ENCODE data around the gene EDIL3. TPM values are rescaled to one million over a fixed set of nuclear protein-coding genes. Genes with fewer than 3 reads are reported as not detected.

Gene EDIL3
- total and polyA plus RNA-seq, 2 of the 8 experiments (the other 6 are each of a cell fraction or from before 2014, with no cell fraction given) = 14.7 to 47.2 TPM

DNA sequence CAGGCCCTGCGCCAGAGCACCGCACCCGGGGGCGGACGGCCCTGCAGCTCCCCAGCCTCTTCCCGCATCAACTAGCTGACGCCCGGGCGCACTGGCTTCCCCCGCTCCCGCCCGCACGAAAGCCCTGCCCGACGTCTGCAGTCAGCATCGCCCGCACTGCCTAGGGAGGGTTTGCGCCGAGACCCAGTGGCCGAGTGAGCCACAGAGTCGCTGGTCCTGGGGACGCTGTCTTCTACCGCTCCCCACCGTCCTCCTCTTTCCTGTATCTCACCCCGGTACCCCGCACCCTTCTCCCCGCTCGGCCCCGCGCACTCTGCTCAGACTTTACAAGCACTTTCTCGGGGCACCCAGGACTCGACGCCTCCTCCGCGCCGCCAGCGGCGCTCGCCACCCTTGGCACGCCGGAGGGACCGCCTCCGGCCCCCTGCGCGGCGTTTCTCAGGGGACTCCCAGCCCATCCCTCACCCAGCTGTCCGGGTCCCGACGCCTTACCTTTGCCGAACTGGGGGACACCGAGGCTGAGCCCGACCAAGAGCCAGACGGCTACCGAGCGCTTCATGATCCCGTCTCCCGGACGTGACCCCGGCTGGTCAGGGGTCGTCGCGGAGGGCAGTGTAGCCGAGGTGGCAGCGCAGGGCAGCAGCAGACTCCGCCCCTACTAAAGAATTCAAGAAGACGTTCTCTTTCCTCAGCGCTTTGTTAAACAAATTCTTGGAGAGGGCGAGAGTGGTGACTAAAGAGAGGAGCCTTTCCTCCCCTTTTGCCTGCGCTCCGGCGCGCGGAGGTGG lies 670 bp downstream of the EDIL3 start:
- Histone ChIP-seq H3K36me3 (ENCODE audit: control insufficient read depth in 2 of 4, insufficient read depth in 4 of 4, low read length in 3 of 4) (no peaks in the 10 kb centered on the region; a peak in 1 of 8 replicates), H3K4me3 (ENCODE audit: extremely low read depth in 1 of 4, insufficient read depth in 2 of 4, low read depth in 3 of 4, low read length in 4 of 4) (peak overlapping the region; percentile 78 to 93 (median 85)), H3K79me1 (ENCODE audit: low read depth, low read length) (0 out of 2 replicates have a peak, but pooled peaks cover 3% of the 10 kb centered on the region), H2BK120ac (replicated peaks; ENCODE audit: low read depth, low read length) (no peak overlapping the region), H3K27me3 (replicated peaks in 1 of 4; ENCODE audit: control insufficient read depth in 3 of 4, extremely low read depth in 1 of 4, insufficient read depth in 3 of 4, low read length in 3 of 4) (peaks cover 0 to 3% (median 0%) of the 10 kb centered on the region in 4 experiments; a peak in 2 of 7 replicates), H3K9me3 (ENCODE audit: insufficient read depth in 2 of 2, low read depth in 1 of 2, low read length in 1 of 2) (no peaks in the 10 kb centered on the region), H3K23ac (ENCODE audit: insufficient read length) (no peak overlapping the region), H2BK15ac (ENCODE audit: low read length) (no peak overlapping the region), H4K5ac (ENCODE audit: insufficient read length, low read depth, low read length) (peak overlapping the region; percentile 76), H3K23me2 (ENCODE audit: low read depth, low read length) (peaks cover 11% of the 10 kb centered on the region), H3K4me1 (replicated peaks in 1 of 4; ENCODE audit: control insufficient read depth in 3 of 4, insufficient read depth in 4 of 4, low read length in 3 of 4) (peaks cover 0 to 8% (median 2%) of the 10 kb centered on the region in 4 experiments; a peak in 3 of 7 replicates), H2BK20ac (ENCODE audit: low read length) (no peak overlapping the region), H3K56ac (replicated peaks; ENCODE audit: insufficient read length, low read depth, low read length) (peak overlapping the region; percentile 55), H2BK12ac (ENCODE audit: low read depth, low read length) (peak overlapping the region; percentile 52; the same call in 1 of the 2 replicates), H3K27ac (ENCODE audit: low read depth, low read length) (no peak overlapping the region), H2AFZ (ENCODE audit: low read length) (peak overlapping the region; percentile 70; the same call in 1 of the 2 replicates), H4K20me1 (replicated peaks in 1 of 2; ENCODE audit: control insufficient read depth in 1 of 2, insufficient read depth in 2 of 2, low read length in 2 of 2) (no peaks in the 10 kb centered on the region), H3K14ac (ENCODE audit: insufficient read length) (no peak overlapping the region), H3K18ac (ENCODE audit: extremely low read depth, low read length) (peak overlapping the region; percentile 64), H3K4me2 (ENCODE audit: insufficient read depth in 1 of 2, low read depth in 2 of 2, low read length in 2 of 2) (peak overlapping the region; percentile 94 to 98), H4K8ac (ENCODE audit: extremely low read depth, insufficient read depth, low read length) (peak overlapping the region; percentile 80; the same call in 1 of the 2 replicates), H3K79me2 (ENCODE audit: control insufficient read depth in 1 of 2, insufficient read depth in 2 of 2, low read length in 2 of 2) (peaks cover 4 to 46% of the 10 kb centered on the region in 2 experiments), H4K91ac (replicated peaks; ENCODE audit: insufficient read length, low read length) (peak overlapping the region; percentile 76), H3K4ac (replicated peaks; ENCODE audit: insufficient read length, low read depth, low read length) (no peak overlapping the region), H2BK5ac (ENCODE audit: low read depth, low read length) (peak overlapping the region; percentile 20), H2AK5ac (ENCODE audit: low read depth, low read length) (no peak overlapping the region), H3K9ac (replicated peaks in 1 of 4; ENCODE audit: extremely low read depth in 1 of 4, low read depth in 3 of 4, low read length in 3 of 4) (peak overlapping the region; percentile 35 to 71 (median 54); a peak in 6 of 7 replicates)
- FAIRE-seq = no peak
- CTCF ChIA-PET (ENCODE audit: partially characterized antibody) = interaction anchor here (0.6 to 1.5 kb wide), 6 partner anchors 171 to 666 kb away, joined by 3 to 6 read pairs (median 3); no protein-coding TSS in a partner anchor
- POLR2A ChIA-PET (ENCODE audit: partially characterized antibody) = interaction anchor here (0.8 to 3.0 kb wide), 18 partner anchors 8 to 663 kb away, joined by 3 to 10 read pairs (median 5); partner anchors contain the start of gene HAPLN1
- WGBS, 2 experiments (ENCODE audit: extremely low coverage in 1 of 2, insufficient coverage in 1 of 2, insufficient read length in 1 of 2, insufficient replicate concordance in 2 of 2, low coverage in 1 of 2, low lambda C conversion rate in 2 of 2, missing lambda C conversion rate in 1 of 2) = 3% methylated on average over 44 of the region's 73 CpGs; no CpG with 5 or more reads in 1 of the 2 experiments
- peak; percentile 49 to 84 for DNase-seq (ENCODE audit: low read depth in 1 of 2, low spot score in 2 of 2)
- TF ChIP-seq TCF12 (IDR thresholded peaks at IDR 0.05; ENCODE audit: low read depth, low read length) = no peak
- TF ChIP-seq POLR2A (IDR thresholded peaks at IDR 0.05; ENCODE audit: control extremely low read depth in 1 of 2, low read depth in 2 of 2, low read length in 2 of 2) = peak in 1 of 2 experiments; percentile 57; a peak in 2 of 3 replicates
- no peak for TF ChIP-seq BACH1 (IDR thresholded peaks at IDR 0.05; ENCODE audit: low read length)
- TF ChIP-seq RAD21 (IDR thresholded peaks at IDR 0.05 in 1 of 2, conservative IDR thresholded peaks at IDR 0.05 in 1 of 2; ENCODE audit: low read depth in 2 of 2, low read length in 2 of 2) = peak in 1 of 2 experiments; percentile 9; a peak in 1 of 4 replicates
- peak; percentile 63 for TF ChIP-seq CTBP2 (IDR thresholded peaks at IDR 0.05; ENCODE audit: borderline replicate concordance, insufficient read depth, insufficient read length, low read length)
- TF ChIP-seq SUZ12 (IDR thresholded peaks at IDR 0.05; ENCODE audit: low read length) = peak; percentile 42; the same call in 1 of the 2 replicates
- TF ChIP-seq PHF8 (conservative IDR thresholded peaks at IDR 0.05; ENCODE audit: low read depth, low read length) = peak; percentile 65; the same call in 1 of the 2 replicates
- 0 out of 2 replicates have a peak, but pooled peaks have one; percentile 16 for TF ChIP-seq TEAD4 (IDR thresholded peaks at IDR 0.05; ENCODE audit: low read depth, low read length)
- TF ChIP-seq, protein P1, sequence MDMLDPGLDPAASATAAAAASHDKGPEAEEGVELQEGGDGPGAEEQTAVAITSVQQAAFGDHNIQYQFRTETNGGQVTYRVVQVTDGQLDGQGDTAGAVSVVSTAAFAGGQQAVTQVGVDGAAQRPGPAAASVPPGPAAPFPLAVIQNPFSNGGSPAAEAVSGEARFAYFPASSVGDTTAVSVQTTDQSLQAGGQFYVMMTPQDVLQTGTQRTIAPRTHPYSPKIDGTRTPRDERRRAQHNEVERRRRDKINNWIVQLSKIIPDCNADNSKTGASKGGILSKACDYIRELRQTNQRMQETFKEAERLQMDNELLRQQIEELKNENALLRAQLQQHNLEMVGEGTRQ (IDR thresholded peaks at IDR 0.05; ENCODE audit: low read length) = no peak

Data from H1 (cell line).